Smooth muscle cell (in vitro differentiated cells): ENCODE results near the gene FOSL2. TPM values are rescaled to one million over a fixed set of nuclear protein-coding genes. Genes with fewer than 3 reads are reported as not detected.
A peak's percentile ranks its signal among the peaks of the same experiment; 100 is the strongest.

Experiments used
- DNase-seq: peaks from one replicate; lab custom pipeline; 2025; ENCODE audit not compliant: unreplicated experiment; lab: John Stamatoyannopoulos, UW
- H2AFZ ChIP-seq: fragments of 200-600 bp; sonication (generic); 2 replicates; pipeline ENCODE4 v1.6.0; 2016; ENCODE audit warnings: antibody characterized with exemption, low read depth, mild to moderate bottlenecking
- H3F3A ChIP-seq: fragments of 200-600 bp; sonication (generic); 2 replicates; pipeline ENCODE4 v1.6.0; 2017; ENCODE audit warnings: antibody characterized with exemption, low read depth
- H3K27ac ChIP-seq: fragments of 200-600 bp; sonication (generic); 2 replicates; pipeline ENCODE4 v1.5.1; 2016; ENCODE audit warnings: low read depth, mild to moderate bottlenecking
- H3K27me3 ChIP-seq: fragments of 200-600 bp; sonication (generic); 2 replicates; pipeline ENCODE4 v1.6.1; 2016; ENCODE audit warnings: low read depth, mild to moderate bottlenecking
- H3K36me3 ChIP-seq: fragments of 200-600 bp; sonication (generic); 2 replicates; pipeline ENCODE4 v1.5.1; 2016; ENCODE audit warnings: low read depth
- H3K4me1 ChIP-seq: fragments of 200-600 bp; sonication (generic); 2 replicates; pipeline ENCODE4 v1.5.1; 2016; ENCODE audit warnings: low read depth
- H3K4me2 ChIP-seq: fragments of 200-600 bp; sonication (generic); 2 replicates; pipeline ENCODE4 v1.6.0; 2016; ENCODE audit warnings: mild to moderate bottlenecking
- H3K4me3 ChIP-seq: fragments of 200-600 bp; sonication (generic); 2 replicates; pipeline ENCODE4 v1.5.1; 2016; ENCODE audit warnings: mild to moderate bottlenecking
- H3K79me2 ChIP-seq: fragments of 200-600 bp; sonication (generic); 2 replicates; pipeline ENCODE4 v1.6.0; 2016; ENCODE audit warnings: low read depth, mild to moderate bottlenecking
- H3K9ac ChIP-seq: fragments of 200-600 bp; sonication (generic); 2 replicates; pipeline ENCODE4 v1.6.0; 2016; ENCODE audit warnings: low read depth
- H3K9me3 ChIP-seq: fragments of 200-600 bp; sonication (generic); replicated peaks from 2 replicates; pipeline ENCODE4 v1.5.1; 2016; ENCODE audit warnings: low read depth
- H4K20me1 ChIP-seq: fragments of 200-600 bp; sonication (generic); 2 replicates; pipeline ENCODE4 v1.6.0; 2016; ENCODE audit warnings: low read depth
- WGBS: methylation state at CpG from one replicate; pipeline ENCODE4 v1.1.7; 2016; ENCODE audit warnings: low lambda C conversion rate; 5-methylcytosine and 5-hydroxymethylcytosine counted together
- polyA plus RNA-seq: library from polyadenylated mRNA; unstranded; fragments of >200 nt; fragmentation: Nextera tagmentation; extraction: Ambion mirVana; gene quantifications from 2 replicates; pipeline ENCODE4 v1.2.1, GENCODE V29; 2016
- total RNA-seq: library from RNA; depleted of rRNA; stranded (reverse); fragments of >200 nt; gene quantifications from 2 replicates; pipeline ENCODE4 v1.2.3, GENCODE V29; 2014
- TF ChIP-seq, protein P1 (sequence below): fragments of 200-600 bp; sonication (generic); IDR thresholded peaks from 2 replicates; pipeline ENCODE4 v1.5.1; 2017; ENCODE audit warnings: borderline replicate concordance, mild to moderate bottlenecking, antibody characterized with exemption; ENCODE audit not compliant: insufficient read depth, poor library complexity, severe bottlenecking

Gene FOSL2
- total and polyA plus RNA-seq, 2 experiments from 2014 or later = 70.8 to 106 TPM

DNA sequence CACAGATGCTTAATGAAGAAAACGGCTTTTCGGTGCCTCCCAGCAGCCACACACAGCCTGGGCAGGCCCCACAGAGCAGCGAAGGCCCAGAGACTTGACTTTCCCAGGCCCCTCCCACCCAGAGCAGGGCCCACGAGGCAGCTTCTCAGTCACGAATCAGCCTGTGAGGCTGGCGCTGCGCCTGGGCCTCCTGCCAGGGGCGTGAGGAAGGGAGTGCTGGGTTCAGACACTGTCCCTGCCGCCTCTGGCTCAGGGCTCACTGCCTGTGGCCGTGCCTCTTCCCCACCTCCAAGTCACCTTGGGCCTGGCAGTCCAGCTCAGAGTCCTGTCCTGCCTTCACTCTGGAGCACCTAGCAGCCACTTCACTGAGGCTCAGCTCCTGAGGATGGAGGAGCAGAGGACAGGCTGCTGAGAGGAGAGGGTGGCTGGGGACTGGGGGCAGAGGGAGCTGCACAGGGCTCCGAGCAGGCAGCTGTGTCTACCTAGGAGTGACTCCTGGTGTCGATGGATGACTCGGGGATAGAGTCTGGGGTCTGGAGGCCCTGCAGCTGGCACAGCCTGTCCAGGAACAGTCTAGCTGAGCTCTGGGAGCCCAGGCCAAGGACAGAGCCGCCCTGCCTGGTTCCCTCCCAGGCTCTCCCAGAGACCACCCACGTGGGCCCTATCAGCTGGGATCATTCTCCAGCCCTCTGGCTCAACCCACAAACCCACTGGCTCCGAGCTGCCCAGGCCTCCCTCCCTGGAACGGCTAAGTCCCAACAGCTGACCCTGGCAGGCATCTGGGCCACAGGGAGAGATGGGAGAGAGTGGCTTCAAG, 36.4 kb upstream of the FOSL2 start:
- DNase-seq = peak; percentile 80
- H3K9me3 ChIP-seq = no peaks in the 10 kb centered on the region
- 25% methylated on average over 17 of the region's 17 CpGs for WGBS
- H3K27ac ChIP-seq = peak overlapping the region; percentile 67
- peaks cover 19% of the 10 kb centered on the region for H3F3A ChIP-seq
- no peaks in the 10 kb centered on the region for H4K20me1 ChIP-seq
- H3K4me2 ChIP-seq = peak overlapping the region; percentile 34
- no peaks in the 10 kb centered on the region for H3K36me3 ChIP-seq
- TF ChIP-seq, protein P1, sequence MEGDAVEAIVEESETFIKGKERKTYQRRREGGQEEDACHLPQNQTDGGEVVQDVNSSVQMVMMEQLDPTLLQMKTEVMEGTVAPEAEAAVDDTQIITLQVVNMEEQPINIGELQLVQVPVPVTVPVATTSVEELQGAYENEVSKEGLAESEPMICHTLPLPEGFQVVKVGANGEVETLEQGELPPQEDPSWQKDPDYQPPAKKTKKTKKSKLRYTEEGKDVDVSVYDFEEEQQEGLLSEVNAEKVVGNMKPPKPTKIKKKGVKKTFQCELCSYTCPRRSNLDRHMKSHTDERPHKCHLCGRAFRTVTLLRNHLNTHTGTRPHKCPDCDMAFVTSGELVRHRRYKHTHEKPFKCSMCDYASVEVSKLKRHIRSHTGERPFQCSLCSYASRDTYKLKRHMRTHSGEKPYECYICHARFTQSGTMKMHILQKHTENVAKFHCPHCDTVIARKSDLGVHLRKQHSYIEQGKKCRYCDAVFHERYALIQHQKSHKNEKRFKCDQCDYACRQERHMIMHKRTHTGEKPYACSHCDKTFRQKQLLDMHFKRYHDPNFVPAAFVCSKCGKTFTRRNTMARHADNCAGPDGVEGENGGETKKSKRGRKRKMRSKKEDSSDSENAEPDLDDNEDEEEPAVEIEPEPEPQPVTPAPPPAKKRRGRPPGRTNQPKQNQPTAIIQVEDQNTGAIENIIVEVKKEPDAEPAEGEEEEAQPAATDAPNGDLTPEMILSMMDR = no peak
- no peaks in the 10 kb centered on the region for H3K79me2 ChIP-seq
- H2AFZ ChIP-seq = no peak overlapping the region
- peaks cover 9% of the 10 kb centered on the region for H3K4me1 ChIP-seq
- H3K4me3 ChIP-seq = no peak overlapping the region
- no peak overlapping the region for H3K9ac ChIP-seq
- no peaks in the 10 kb centered on the region for H3K27me3 ChIP-seq

- H3K4me2 ChIP-seq = no peak overlapping the region
- no peaks in the 10 kb centered on the region for H3K9me3 ChIP-seq
- WGBS = 92% methylated on average over 5 of the region's 5 CpGs
- no peaks in the 10 kb centered on the region for H3K36me3 ChIP-seq
- DNase-seq = no peak
- H3K9ac ChIP-seq = no peak overlapping the region
- peaks cover 19% of the 10 kb centered on the region for H3F3A ChIP-seq
- H2AFZ ChIP-seq = no peak overlapping the region
- H4K20me1 ChIP-seq = no peaks in the 10 kb centered on the region
- H3K27me3 ChIP-seq = no peaks in the 10 kb centered on the region
- H3K4me1 ChIP-seq = peaks cover 9% of the 10 kb centered on the region
- no peaks in the 10 kb centered on the region for H3K79me2 ChIP-seq
- peak overlapping the region; percentile 67 for H3K27ac ChIP-seq
- TF ChIP-seq, protein P1 = no peak
- H3K4me3 ChIP-seq = no peak overlapping the region
These were observed 35.6 kb upstream of the FOSL2 start for GRCh38 chr2:28357055-28357454.

GRCh38 chr2:28357948-28358667, 34.5 kb upstream of the FOSL2 start:
- H3K27ac ChIP-seq = peak overlapping the region; percentile 80
- H4K20me1 ChIP-seq = no peaks in the 10 kb centered on the region
- H3K4me1 ChIP-seq = peaks cover 6% of the 10 kb centered on the region
- WGBS = 78% methylated on average over 19 of the region's 19 CpGs
- no peak overlapping the region for H3K9ac ChIP-seq
- no peaks in the 10 kb centered on the region for H3K27me3 ChIP-seq
- peaks cover 19% of the 10 kb centered on the region for H3F3A ChIP-seq
- TF ChIP-seq, protein P1 = no peak
- H3K4me3 ChIP-seq = no peak overlapping the region
- no peaks in the 10 kb centered on the region for H3K9me3 ChIP-seq
- no peaks in the 10 kb centered on the region for H3K79me2 ChIP-seq
- H2AFZ ChIP-seq = no peak overlapping the region
- H3K36me3 ChIP-seq = no peaks in the 10 kb centered on the region
- DNase-seq = no peak
- H3K4me2 ChIP-seq = peak overlapping the region; percentile 78
